Activated T-helper 17 cell treated with anti-CD3 and anti-CD28 coated beads, Interleukin-2, amount 50 U/mL, for 72 hours (primary cell): Measurements from ENCODE around the gene CCDC27. TPM values are rescaled to one million over a fixed set of nuclear protein-coding genes. Genes with fewer than 3 reads are reported as not detected.

Source experiments
- ATAC-seq: fragments of 150-1000 bp; cut with Tn5 transposase; replicated peaks from 2 replicates; pipeline ENCODE4 v1.10.0; 2021; ENCODE audit warnings: mild to moderate bottlenecking, moderate library complexity
- H3K27ac Mint-ChIP-seq: one replicate; pipeline ENCODE4 v1.8.0; 2022; ENCODE audit warnings: mixed read lengths
- H3K27me3 Mint-ChIP-seq: one replicate; pipeline ENCODE4 v1.8.0; 2022; ENCODE audit warnings: mixed read lengths
- H3K36me3 Mint-ChIP-seq: one replicate; pipeline ENCODE4 v1.8.0; 2022; ENCODE audit warnings: low read depth, mild to moderate bottlenecking, mixed read lengths
- H3K4me1 Mint-ChIP-seq: one replicate; pipeline ENCODE4 v1.8.0; 2022; ENCODE audit warnings: mixed read lengths
- H3K4me3 Mint-ChIP-seq: one replicate; pipeline ENCODE4 v1.8.0; 2022; ENCODE audit warnings: mild to moderate bottlenecking, mixed read lengths
- H3K9me3 Mint-ChIP-seq: one replicate; pipeline ENCODE4 v1.8.0; 2022; ENCODE audit warnings: mixed read lengths
- total RNA-seq, 2 donors: library from RNA; stranded (reverse); gene quantifications; one replicate each; pipeline ENCODE4 v1.2.3, GENCODE V29; 2022

Gene CCDC27
- not detected for total RNA-seq

- H3K4me3 Mint-ChIP-seq = no peak within 1 kb of the TSS
- no peaks in the 10 kb centered on the region for H3K9me3 Mint-ChIP-seq
- ATAC-seq = no peak
- peaks cover 6% of the 10 kb centered on the region for H3K4me1 Mint-ChIP-seq
- H3K36me3 Mint-ChIP-seq = no peaks in the 10 kb centered on the region
- H3K27me3 Mint-ChIP-seq = no peaks in the 10 kb centered on the region
- no peak within 1 kb of the TSS for H3K27ac Mint-ChIP-seq
These were observed at the start of gene CCDC27 for GRCh38 chr1:3752400-3752945. CCDC27 (plus strand) TSS chr1:3752450; CDS start chr1:3752482, 32 bp downstream.

DNA sequence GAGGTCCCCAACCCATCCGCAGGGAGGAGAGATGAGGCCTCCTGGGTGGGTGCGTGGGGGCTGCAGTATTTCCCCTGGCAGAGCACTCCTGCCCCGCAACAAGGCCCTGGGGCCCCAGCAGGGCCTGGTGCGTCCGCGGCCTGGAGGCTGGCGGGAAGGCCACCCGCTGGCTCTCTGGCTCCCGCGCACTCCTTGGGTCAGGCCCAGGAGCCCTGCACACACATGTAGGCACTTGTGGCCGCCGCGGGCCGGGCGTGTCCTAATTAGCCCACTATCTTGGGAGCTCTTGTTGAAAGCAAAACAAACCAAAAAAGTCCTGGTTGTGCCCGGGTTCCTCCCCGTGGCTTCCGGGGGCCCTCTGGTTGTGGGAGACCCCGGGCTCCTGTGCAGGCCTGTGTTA is 49.7 kb upstream of the CCDC27 start:
- Mint-ChIP-seq H3K4me3 (no peak overlapping the region), H3K36me3 (no peaks in the 10 kb centered on the region), H3K27ac (no peak overlapping the region), H3K9me3 (no peaks in the 10 kb centered on the region), H3K4me1 (no peaks in the 10 kb centered on the region), H3K27me3 (peaks cover 7% of the 10 kb centered on the region)
- no peak for ATAC-seq

DNA sequence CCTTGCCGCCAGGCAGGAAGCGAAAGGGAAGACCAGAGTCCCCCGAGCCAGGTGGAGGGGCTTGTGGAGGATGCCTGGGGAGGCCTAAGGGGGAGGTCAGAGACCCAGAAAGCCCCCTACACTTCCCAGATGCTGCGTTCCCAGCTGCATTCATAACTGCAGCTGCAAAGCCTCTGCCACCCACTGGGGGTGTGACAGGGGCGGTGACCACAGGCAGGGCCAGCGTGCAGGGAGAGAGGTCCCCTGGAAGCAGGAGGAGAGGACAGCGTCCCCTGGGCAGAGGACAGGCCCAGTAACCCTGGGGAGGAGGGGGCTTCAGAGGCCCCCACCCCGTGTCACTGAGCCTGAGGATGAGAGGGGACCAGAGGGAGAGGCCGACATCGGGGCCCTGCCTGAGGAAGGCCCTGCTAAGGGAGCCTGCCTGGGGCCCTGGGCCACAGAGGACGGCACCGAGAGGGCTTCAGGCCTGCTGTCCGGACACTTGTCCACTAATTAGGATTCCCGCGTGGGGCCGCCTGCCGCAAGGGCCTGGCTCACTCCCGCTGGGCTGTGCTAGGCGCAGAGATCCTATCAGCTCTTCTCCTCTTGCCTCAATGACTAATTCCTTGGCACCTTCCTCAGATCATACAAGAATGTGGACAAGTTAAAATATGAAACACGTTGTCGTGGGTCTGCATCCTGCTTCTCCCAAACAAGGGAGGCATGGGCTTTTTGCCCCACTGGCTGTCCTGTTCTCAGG is 49.1 kb upstream of the CCDC27 start:
- H3K27ac Mint-ChIP-seq = no peak overlapping the region
- H3K4me1 Mint-ChIP-seq = no peaks in the 10 kb centered on the region
- no peak overlapping the region for H3K4me3 Mint-ChIP-seq
- H3K36me3 Mint-ChIP-seq = no peaks in the 10 kb centered on the region
- H3K27me3 Mint-ChIP-seq = peaks cover 4% of the 10 kb centered on the region
- ATAC-seq = no peak
- no peaks in the 10 kb centered on the region for H3K9me3 Mint-ChIP-seq

- no peak for ATAC-seq
- peaks cover 4% of the 10 kb centered on the region for H3K27me3 Mint-ChIP-seq
- no peaks in the 10 kb centered on the region for H3K4me1 Mint-ChIP-seq
- H3K4me3 Mint-ChIP-seq = no peak overlapping the region
- no peak overlapping the region for H3K27ac Mint-ChIP-seq
- no peaks in the 10 kb centered on the region for H3K36me3 Mint-ChIP-seq
- no peaks in the 10 kb centered on the region for H3K9me3 Mint-ChIP-seq
These were observed 48.4 kb upstream of the CCDC27 start for GRCh38 chr1:3703786-3704371.

DNA sequence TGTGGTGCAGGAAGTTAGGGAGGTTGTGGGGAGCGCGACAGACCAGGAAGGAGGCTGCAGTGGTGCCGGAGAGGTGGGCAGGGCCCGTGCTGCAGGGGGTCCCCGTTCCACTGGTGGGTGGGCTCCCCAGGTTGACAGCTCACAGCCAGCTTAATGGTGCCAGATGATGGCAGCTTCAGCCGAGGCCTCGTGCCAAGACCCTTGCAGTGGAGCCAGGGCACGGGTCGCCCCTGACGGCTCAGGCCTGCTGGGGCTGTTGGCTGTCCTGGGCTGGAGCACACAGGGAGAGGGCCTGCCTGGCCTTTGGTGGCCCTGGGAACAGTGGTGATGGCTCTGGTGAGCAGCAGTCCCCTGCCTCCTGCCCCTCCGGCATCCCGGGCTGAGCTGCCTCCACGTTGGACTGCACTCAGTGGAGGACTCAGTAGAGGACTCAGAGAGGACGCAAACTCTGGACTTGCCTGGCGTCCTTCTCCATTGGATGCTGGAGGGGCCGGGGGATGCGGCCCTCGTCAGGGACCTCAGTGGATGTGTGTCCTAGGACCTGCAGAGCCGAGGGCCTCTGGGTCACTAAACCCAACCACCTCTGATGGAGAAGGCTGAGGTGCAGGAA is 46.8 kb upstream of the CCDC27 start:
- Mint-ChIP-seq H3K27ac (no peak overlapping the region), H3K4me1 (no peaks in the 10 kb centered on the region), H3K36me3 (no peaks in the 10 kb centered on the region), H3K9me3 (no peaks in the 10 kb centered on the region), H3K27me3 (peaks cover 4% of the 10 kb centered on the region), H3K4me3 (no peak overlapping the region)
- ATAC-seq = no peak

- ATAC-seq = no peak
- Mint-ChIP-seq H3K36me3 (no peaks in the 10 kb centered on the region), H3K9me3 (no peaks in the 10 kb centered on the region), H3K4me3 (no peak overlapping the region), H3K27me3 (peaks cover 10% of the 10 kb centered on the region), H3K4me1 (no peaks in the 10 kb centered on the region), H3K27ac (no peak overlapping the region)
These were observed 45.5 kb upstream of the CCDC27 start for GRCh38 chr1:3706651-3707297.

GRCh38 chr1:3707298-3707938 is 44.8 kb upstream of the CCDC27 start:
- peaks cover 13% of the 10 kb centered on the region for H3K27me3 Mint-ChIP-seq
- H3K4me1 Mint-ChIP-seq = no peaks in the 10 kb centered on the region
- no peak overlapping the region for H3K4me3 Mint-ChIP-seq
- H3K9me3 Mint-ChIP-seq = no peaks in the 10 kb centered on the region
- no peaks in the 10 kb centered on the region for H3K36me3 Mint-ChIP-seq
- no peak overlapping the region for H3K27ac Mint-ChIP-seq
- no peak for ATAC-seq

DNA sequence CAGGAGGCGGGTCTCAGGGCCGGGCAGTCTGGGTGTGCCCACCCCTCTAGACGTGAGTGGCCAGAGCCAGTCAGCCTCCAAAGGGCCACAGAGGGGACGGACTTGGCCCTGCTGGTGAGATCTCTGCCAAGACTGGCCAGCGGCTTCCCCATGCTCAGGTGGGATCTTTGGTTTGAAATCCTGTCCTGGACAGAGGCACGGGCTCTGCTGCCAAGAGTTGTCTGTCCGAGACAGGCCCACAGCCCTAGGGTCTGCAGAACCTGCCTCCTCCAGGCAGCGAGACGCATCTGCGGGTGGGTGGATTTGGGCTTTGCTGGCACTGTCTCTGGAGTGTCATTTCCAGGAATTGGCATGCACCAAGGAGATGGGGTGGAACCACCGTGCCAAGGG is 44.3 kb upstream of the CCDC27 start:
- Mint-ChIP-seq H3K27me3 (peaks cover 13% of the 10 kb centered on the region), H3K36me3 (no peaks in the 10 kb centered on the region), H3K4me1 (no peaks in the 10 kb centered on the region), H3K27ac (no peak overlapping the region), H3K9me3 (no peaks in the 10 kb centered on the region), H3K4me3 (no peak overlapping the region)
- no peak for ATAC-seq

GRCh38 chr1:3708791-3709190 is 43.5 kb upstream of the CCDC27 start:
- Mint-ChIP-seq H3K4me3 (no peak overlapping the region), H3K9me3 (no peaks in the 10 kb centered on the region), H3K27me3 (peaks cover 13% of the 10 kb centered on the region), H3K4me1 (no peaks in the 10 kb centered on the region), H3K27ac (no peak overlapping the region), H3K36me3 (no peaks in the 10 kb centered on the region)
- no peak for ATAC-seq

DNA sequence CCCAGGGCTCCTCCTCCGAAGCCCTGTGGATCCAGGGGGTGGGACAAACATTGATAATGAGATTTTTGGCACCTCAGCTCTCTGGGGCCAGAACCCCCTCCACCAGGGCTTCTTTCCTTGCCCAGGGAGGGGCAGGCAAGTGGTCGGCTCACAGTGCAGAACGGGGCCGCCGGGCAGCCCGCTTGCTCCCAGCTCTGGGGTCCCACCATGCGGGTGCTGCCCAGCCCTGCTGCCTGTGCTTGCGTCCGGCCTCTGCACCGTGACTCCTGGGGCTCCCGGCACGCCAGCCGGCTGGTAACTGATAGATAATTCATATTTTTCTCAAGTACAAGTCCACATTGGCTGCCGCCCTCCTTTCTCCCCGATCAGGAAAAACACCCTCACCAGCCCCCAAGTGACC is 42.0 kb upstream of the CCDC27 start:
- H3K9me3 Mint-ChIP-seq = no peaks in the 10 kb centered on the region
- H3K4me1 Mint-ChIP-seq = no peaks in the 10 kb centered on the region
- no peaks in the 10 kb centered on the region for H3K36me3 Mint-ChIP-seq
- H3K27me3 Mint-ChIP-seq = peaks cover 13% of the 10 kb centered on the region
- no peak overlapping the region for H3K27ac Mint-ChIP-seq
- ATAC-seq = no peak
- H3K4me3 Mint-ChIP-seq = no peak overlapping the region

DNA sequence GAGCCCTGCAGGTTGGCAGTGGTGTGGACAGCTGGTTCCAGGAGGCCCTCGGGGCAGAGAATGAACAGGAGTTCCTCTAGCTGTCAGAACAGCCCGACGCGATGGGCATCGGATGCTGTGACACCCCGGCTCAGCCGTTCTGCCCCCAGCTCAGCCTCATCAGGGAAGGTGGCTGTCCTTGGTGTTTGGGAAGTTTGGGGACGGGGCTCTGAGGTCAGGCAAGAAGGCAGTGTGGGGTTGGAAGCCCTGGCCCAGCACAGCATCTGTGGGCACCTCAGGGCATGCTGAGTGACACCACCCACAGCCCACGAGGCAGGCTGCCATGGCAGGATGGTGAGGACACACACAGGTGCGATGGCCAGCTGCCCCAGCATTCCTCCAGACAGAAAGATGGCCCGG is 40.9 kb upstream of the CCDC27 start:
- Mint-ChIP-seq H3K9me3 (no peaks in the 10 kb centered on the region), H3K27ac (no peak overlapping the region), H3K36me3 (no peaks in the 10 kb centered on the region), H3K4me1 (no peaks in the 10 kb centered on the region), H3K4me3 (no peak overlapping the region), H3K27me3 (peaks cover 13% of the 10 kb centered on the region)
- no peak for ATAC-seq

DNA sequence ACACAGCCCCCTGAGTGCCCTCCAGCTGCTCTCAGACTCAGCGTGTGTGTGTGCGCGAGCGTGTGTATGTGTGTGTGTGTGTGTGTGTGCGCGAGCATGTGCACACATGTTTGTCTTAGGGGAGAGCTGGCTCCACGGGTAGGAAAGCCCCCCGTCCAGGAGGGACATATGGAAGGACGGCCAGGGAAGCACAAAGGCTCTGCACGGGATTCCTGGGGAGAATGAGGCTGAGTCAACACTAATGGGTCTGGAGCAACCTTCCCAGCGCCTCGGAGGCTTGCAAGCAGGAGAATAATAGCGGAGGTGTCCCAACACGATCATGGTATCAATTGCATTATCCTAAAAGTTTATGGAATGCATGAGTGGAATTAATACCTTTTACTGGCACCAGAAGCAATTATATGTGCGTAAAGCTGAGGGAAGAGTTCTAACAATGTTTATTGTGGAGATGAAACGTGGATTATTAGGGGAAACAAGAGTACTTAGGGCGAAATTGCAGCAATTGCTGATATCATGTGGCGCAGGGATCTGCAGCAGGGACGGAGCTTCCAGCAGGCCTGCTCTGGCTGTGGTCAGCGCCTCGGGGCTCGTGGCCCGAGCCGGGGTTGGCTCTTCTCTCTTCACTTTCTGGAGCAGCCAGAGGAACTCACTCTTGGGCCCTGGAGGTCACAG is 40.3 kb upstream of the CCDC27 start:
- no peak for ATAC-seq
- no peak overlapping the region for H3K27ac Mint-ChIP-seq
- H3K27me3 Mint-ChIP-seq = peaks cover 13% of the 10 kb centered on the region
- H3K4me3 Mint-ChIP-seq = no peak overlapping the region
- H3K36me3 Mint-ChIP-seq = no peaks in the 10 kb centered on the region
- no peaks in the 10 kb centered on the region for H3K9me3 Mint-ChIP-seq
- H3K4me1 Mint-ChIP-seq = no peaks in the 10 kb centered on the region

DNA sequence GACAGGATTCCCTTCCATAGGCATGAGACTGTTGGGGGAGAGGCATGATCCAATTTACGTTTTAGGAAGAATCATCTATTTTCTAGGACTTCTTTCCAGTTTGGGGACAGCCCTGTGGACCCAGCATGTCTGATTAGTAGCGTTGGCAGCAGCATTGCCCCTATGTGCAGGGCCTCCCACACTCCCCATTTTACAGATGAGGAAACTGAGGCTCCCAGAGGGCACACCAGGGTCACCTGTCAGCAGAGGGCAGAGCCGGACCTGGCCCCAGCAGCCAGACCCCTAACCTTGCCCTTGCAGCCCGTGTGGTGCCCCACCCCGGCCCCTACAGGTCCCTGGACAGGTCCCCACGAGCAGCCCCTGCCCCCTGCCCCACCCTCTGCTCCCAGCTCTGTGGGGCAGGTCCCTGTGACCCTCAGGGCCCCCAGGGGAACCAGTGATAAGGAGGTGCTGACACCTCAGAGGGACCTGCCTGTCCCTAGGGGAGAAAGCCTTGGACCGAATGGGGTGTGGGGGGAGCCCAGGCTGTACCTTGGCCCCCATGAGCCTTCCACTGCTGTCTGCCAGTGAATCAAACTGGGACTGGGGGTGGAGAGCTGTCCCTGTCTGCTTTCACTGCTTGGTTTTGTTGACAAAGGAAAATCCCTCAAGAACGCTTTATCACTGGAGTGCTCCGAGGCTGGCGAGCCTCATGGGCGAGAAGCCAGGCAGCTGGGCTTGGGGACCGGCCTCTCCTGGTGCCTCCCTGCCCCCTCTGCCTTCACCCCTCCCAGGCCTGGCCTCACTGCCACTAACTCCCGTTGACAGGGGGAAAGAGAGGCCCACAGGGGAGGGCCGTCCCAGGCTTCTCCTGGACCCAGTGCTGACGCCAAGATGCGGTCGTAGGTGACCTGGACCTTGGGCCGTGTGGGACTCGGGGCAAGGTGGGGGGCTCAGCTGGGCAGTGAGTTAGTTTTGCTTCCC is 39.4 kb upstream of the CCDC27 start:
- Mint-ChIP-seq H3K36me3 (no peaks in the 10 kb centered on the region), H3K27ac (no peak overlapping the region), H3K9me3 (no peaks in the 10 kb centered on the region), H3K27me3 (peaks cover 9% of the 10 kb centered on the region), H3K4me3 (no peak overlapping the region), H3K4me1 (no peaks in the 10 kb centered on the region)
- no peak for ATAC-seq
